Measurements from ENCODE around the gene HACE1.
"Not testable (repeated sequence)": the region's sequence is repeated elsewhere in the genome, so short reads cannot be mapped to it uniquely, and the experiment has no call there.

The HACE1 gene

GRCh38 chr6:104795363-104795762, 64.4 kb downstream of the HACE1 start:
- DNase-seq (ENCODE audit: low spot score in 2 of 2) (no peak), ATAC-seq (no peak)
- peaks cover 23% of the 10 kb centered on the region for H3K36me3 Mint-ChIP-seq
- no peaks in the 10 kb centered on the region for H3K4me1 Mint-ChIP-seq
- no peaks in the 10 kb centered on the region for H3K9me3 Mint-ChIP-seq
- no peak overlapping the region for H3K27ac Mint-ChIP-seq
- H3K4me3 Mint-ChIP-seq: no peak overlapping the region

GRCh38 chr6:104789770-104790190, 69.9 kb downstream of the HACE1 start:
- peak; percentile 98 for ATAC-seq
- peak overlapping the region; percentile 49 for H3K4me3 Mint-ChIP-seq
- H3K4me1 Mint-ChIP-seq: peaks cover 22% of the 10 kb centered on the region
- DNase-seq (ENCODE audit: low spot score in 2 of 2): no peak
- peaks cover 35% of the 10 kb centered on the region for H3K36me3 Mint-ChIP-seq
- H3K9me3 Mint-ChIP-seq: no peaks in the 10 kb centered on the region
- peak overlapping the region; percentile 93 for H3K27ac Mint-ChIP-seq

- Mint-ChIP-seq H3K4me3 (peak overlapping the region; percentile 51), H3K27ac (peak overlapping the region; percentile 93), H3K9me3 (no peaks in the 10 kb centered on the region), H3K4me1 (peaks cover 22% of the 10 kb centered on the region), H3K36me3 (peaks cover 36% of the 10 kb centered on the region)
- DNase-seq (ENCODE audit: low spot score in 2 of 2) (no peak), ATAC-seq (peak; percentile 62)
Measured at GRCh38 chr6:104788400-104788799, 71.3 kb downstream of the HACE1 start.

- Mint-ChIP-seq H3K36me3 (peaks cover 34% of the 10 kb centered on the region), H3K27ac (no peak overlapping the region), H3K9me3 (no peaks in the 10 kb centered on the region), H3K4me3 (no peak overlapping the region), H3K4me1 (peaks cover 22% of the 10 kb centered on the region)
- ATAC-seq (no peak), DNase-seq (ENCODE audit: low spot score in 2 of 2) (no peak)
Measured at GRCh38 chr6:104787305-104787704, 72.4 kb downstream of the HACE1 start.

- DNase-seq (ENCODE audit: low spot score in 2 of 2) (no peak), ATAC-seq (no peak)
- no peaks in the 10 kb centered on the region for H3K9me3 Mint-ChIP-seq
- no peak overlapping the region for H3K27ac Mint-ChIP-seq
- H3K4me1 Mint-ChIP-seq: peaks cover 20% of the 10 kb centered on the region
- peaks cover 31% of the 10 kb centered on the region for H3K36me3 Mint-ChIP-seq
- no peak overlapping the region for H3K4me3 Mint-ChIP-seq
Measured at GRCh38 chr6:104784884-104785283, 74.8 kb downstream of the HACE1 start.

- H3K27ac Mint-ChIP-seq: no peak overlapping the region
- H3K4me3 Mint-ChIP-seq: no peak overlapping the region
- no peaks in the 10 kb centered on the region for H3K9me3 Mint-ChIP-seq
- peaks cover 9% of the 10 kb centered on the region for H3K4me1 Mint-ChIP-seq
- peaks cover 36% of the 10 kb centered on the region for H3K36me3 Mint-ChIP-seq
- ATAC-seq (no peak), DNase-seq (ENCODE audit: low spot score in 2 of 2) (no peak)
Measured at GRCh38 chr6:104771258-104771832, 88.4 kb downstream of the HACE1 start.

GRCh38 chr6:104768906-104769305, 90.8 kb downstream of the HACE1 start:
- H3K36me3 Mint-ChIP-seq: peaks cover 21% of the 10 kb centered on the region
- H3K9me3 Mint-ChIP-seq: no peaks in the 10 kb centered on the region
- peaks cover 9% of the 10 kb centered on the region for H3K4me1 Mint-ChIP-seq
- DNase-seq (ENCODE audit: low spot score in 2 of 2) (no peak), ATAC-seq (no peak)
- no peak overlapping the region for H3K4me3 Mint-ChIP-seq
- H3K27ac Mint-ChIP-seq: no peak overlapping the region

GRCh38 chr6:104766595-104766994, 93.1 kb downstream of the HACE1 start:
- Mint-ChIP-seq H3K27ac (no peak overlapping the region), H3K4me1 (peaks cover 9% of the 10 kb centered on the region), H3K36me3 (peaks cover 19% of the 10 kb centered on the region), H3K4me3 (no peak overlapping the region), H3K9me3 (no peaks in the 10 kb centered on the region)
- DNase-seq (ENCODE audit: low spot score in 2 of 2) (no peak), ATAC-seq (no peak)

- no peak overlapping the region for H3K27ac Mint-ChIP-seq
- peaks cover 26% of the 10 kb centered on the region for H3K9me3 Mint-ChIP-seq
- H3K4me3 Mint-ChIP-seq: no peak overlapping the region
- ATAC-seq (no peak), DNase-seq (ENCODE audit: low spot score in 2 of 2) (no peak)
- peaks cover 7% of the 10 kb centered on the region for H3K36me3 Mint-ChIP-seq
- peaks cover 17% of the 10 kb centered on the region for H3K4me1 Mint-ChIP-seq
Measured at GRCh38 chr6:104754788-104755409, 104.8 kb downstream of the HACE1 start.

- Mint-ChIP-seq H3K36me3 (no peaks in the 10 kb centered on the region), H3K4me1 (peaks cover 5% of the 10 kb centered on the region), H3K4me3 (no peak overlapping the region), H3K27ac (no peak overlapping the region), H3K9me3 (peaks cover 23% of the 10 kb centered on the region)
- ATAC-seq (no peak), DNase-seq (ENCODE audit: low spot score in 2 of 2) (no peak)
Measured at GRCh38 chr6:104753251-104753650, 106.5 kb downstream of the HACE1 start.

GRCh38 chr6:104750449-104750848, 109.3 kb downstream of the HACE1 start:
- DNase-seq (ENCODE audit: low spot score in 2 of 2) (no peak), ATAC-seq (no peak)
- H3K27ac Mint-ChIP-seq: no peak overlapping the region
- H3K4me3 Mint-ChIP-seq: no peak overlapping the region
- peaks cover 9% of the 10 kb centered on the region for H3K36me3 Mint-ChIP-seq
- peaks cover 12% of the 10 kb centered on the region for H3K9me3 Mint-ChIP-seq
- peaks cover 5% of the 10 kb centered on the region for H3K4me1 Mint-ChIP-seq

- H3K4me1 Mint-ChIP-seq; ATAC-seq; H3K9me3 Mint-ChIP-seq; H3K4me3 Mint-ChIP-seq; H3K27ac Mint-ChIP-seq; H3K36me3 Mint-ChIP-seq; DNase-seq (ENCODE audit: low spot score in 2 of 2): not testable (repeated sequence)
Measured at GRCh38 chr6:104739124-104739523, 120.6 kb downstream of the HACE1 start.

- ATAC-seq; DNase-seq (ENCODE audit: low spot score in 2 of 2); H3K4me1 Mint-ChIP-seq; H3K9me3 Mint-ChIP-seq; H3K27ac Mint-ChIP-seq; H3K36me3 Mint-ChIP-seq; H3K4me3 Mint-ChIP-seq: not testable (repeated sequence)
Measured at GRCh38 chr6:104737567-104737966, 122.2 kb downstream of the HACE1 start.

GRCh38 chr6:104736545-104736944, 123.2 kb downstream of the HACE1 start:
- no peaks in the 10 kb centered on the region for H3K9me3 Mint-ChIP-seq
- ATAC-seq: no peak
- H3K27ac Mint-ChIP-seq: no peak overlapping the region
- peaks cover 15% of the 10 kb centered on the region for H3K36me3 Mint-ChIP-seq
- no peaks in the 10 kb centered on the region for H3K4me1 Mint-ChIP-seq
- no peak overlapping the region for H3K4me3 Mint-ChIP-seq
- no peak for DNase-seq (ENCODE audit: low spot score in 2 of 2)

GRCh38 chr6:104730450-104730849, 129.3 kb downstream of the HACE1 start:
- no peak overlapping the region for H3K27ac Mint-ChIP-seq
- H3K4me3 Mint-ChIP-seq: no peak overlapping the region
- H3K4me1 Mint-ChIP-seq: no peaks in the 10 kb centered on the region
- H3K36me3 Mint-ChIP-seq: peaks cover 15% of the 10 kb centered on the region
- ATAC-seq: no peak
- H3K9me3 Mint-ChIP-seq: no peaks in the 10 kb centered on the region
- DNase-seq (ENCODE audit: low spot score in 2 of 2): no peak

GRCh38 chr6:104729433-104729832, 130.3 kb downstream of the HACE1 start:
- H3K27ac Mint-ChIP-seq: no peak overlapping the region
- no peak overlapping the region for H3K4me3 Mint-ChIP-seq

More at GRCh38 chr6:104729433-104729832, 130.3 kb downstream of the HACE1 start:
- ATAC-seq: no peak
- H3K9me3 Mint-ChIP-seq: no peaks in the 10 kb centered on the region
- peaks cover 15% of the 10 kb centered on the region for H3K36me3 Mint-ChIP-seq
- no peaks in the 10 kb centered on the region for H3K4me1 Mint-ChIP-seq
- no peak for DNase-seq (ENCODE audit: low spot score in 2 of 2)

Data from stimulated activated effector memory CD8-positive, alpha-beta T cell treated with anti-CD3 and anti-CD28 coated beads, Interleukin-12 subunit alpha, Interleukin-12 subunit beta, amount 100 ng/mL, for 72 hours (primary cell).